OCI-M1 (cell line): ENCODE measurements around the gene MCF2L2.
"Not testable (repeated sequence)": the region's sequence is repeated elsewhere in the genome, so short reads cannot be mapped to it uniquely, and the experiment has no call there.

Source experiments
- DNase-seq: peaks from one replicate; lab custom pipeline; 2025; lab: John Stamatoyannopoulos, UW

The MCF2L2 gene

GRCh38 chr3:183203670-183204069 lies 224.7 kb downstream of the MCF2L2 start:
- DNase-seq = peak; percentile 19

DNA sequence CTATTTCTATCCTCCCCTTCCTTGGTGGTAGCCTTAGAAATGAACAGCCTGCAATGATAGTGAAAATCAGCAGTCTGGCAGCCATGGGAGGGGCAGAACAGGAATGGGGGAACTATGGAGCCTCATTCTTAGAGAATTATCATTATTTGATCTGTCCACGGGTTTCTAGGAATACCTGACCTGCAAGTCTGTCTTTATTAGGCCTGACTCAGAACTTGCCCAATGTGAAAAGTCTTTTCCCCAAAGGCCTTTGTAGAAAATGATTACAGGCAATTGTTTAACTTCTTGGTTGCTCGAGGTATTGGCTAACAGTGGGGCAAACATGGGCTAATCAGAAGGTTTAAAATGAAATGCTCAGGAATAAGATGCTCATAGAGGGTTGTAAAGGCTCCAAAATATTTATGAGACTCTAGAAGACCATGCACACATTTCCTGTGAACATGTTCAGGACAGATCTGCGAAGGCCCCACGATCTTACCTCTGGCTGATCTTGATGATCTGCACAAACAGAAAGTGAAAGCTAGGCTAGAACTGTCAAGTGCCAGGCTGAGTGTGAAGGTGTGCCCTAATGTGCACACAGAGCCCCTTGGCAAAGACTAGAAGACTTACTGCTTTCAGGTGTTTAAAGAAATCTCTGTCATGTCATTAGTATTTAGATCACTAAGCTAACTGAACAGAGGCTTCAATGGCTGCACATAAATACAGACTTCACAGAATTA lies 226.3 kb downstream of the MCF2L2 start:
- DNase-seq = peak; percentile 50

- peak; percentile 6 for DNase-seq
These were observed 229.5 kb downstream of the MCF2L2 start for GRCh38 chr3:183198939-183199338.

DNA sequence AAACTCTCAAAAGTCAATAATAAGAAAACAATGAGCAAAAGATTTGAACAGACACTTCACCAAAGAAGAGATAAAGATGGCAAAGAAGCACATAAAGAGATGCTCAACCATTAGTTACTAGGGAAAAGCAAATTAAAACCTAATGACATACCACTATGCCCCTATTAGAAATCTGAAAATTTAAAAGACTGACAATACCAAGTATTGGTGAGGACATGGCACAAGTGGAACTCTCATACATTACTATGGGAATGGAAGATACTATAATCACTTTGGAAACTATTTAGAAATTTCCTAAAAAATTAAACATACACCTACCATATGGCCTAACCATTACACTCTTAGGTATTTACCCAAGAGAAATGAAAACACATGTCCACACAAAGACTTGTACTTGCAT lies 230.7 kb downstream of the MCF2L2 start:
- DNase-seq = no peak

DNA sequence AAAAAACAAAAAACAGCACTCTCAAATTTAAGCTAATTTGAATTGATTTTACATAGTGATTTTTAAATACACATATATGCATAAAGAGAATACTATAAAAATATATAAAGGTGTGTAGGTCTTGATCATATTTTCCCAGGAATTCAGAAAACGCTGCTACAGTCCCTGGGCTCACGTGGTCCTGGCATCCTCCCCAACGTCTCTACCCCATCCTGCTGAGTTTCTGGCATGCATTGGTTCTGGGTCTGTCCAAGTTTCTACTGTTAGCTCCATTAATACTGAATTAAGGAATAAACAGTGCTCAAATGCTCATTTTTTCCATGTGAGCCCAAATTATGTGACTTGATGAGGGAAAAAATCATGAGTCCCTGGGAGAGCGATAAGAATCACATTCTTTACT lies 233.2 kb downstream of the MCF2L2 start:
- no peak for DNase-seq

DNA sequence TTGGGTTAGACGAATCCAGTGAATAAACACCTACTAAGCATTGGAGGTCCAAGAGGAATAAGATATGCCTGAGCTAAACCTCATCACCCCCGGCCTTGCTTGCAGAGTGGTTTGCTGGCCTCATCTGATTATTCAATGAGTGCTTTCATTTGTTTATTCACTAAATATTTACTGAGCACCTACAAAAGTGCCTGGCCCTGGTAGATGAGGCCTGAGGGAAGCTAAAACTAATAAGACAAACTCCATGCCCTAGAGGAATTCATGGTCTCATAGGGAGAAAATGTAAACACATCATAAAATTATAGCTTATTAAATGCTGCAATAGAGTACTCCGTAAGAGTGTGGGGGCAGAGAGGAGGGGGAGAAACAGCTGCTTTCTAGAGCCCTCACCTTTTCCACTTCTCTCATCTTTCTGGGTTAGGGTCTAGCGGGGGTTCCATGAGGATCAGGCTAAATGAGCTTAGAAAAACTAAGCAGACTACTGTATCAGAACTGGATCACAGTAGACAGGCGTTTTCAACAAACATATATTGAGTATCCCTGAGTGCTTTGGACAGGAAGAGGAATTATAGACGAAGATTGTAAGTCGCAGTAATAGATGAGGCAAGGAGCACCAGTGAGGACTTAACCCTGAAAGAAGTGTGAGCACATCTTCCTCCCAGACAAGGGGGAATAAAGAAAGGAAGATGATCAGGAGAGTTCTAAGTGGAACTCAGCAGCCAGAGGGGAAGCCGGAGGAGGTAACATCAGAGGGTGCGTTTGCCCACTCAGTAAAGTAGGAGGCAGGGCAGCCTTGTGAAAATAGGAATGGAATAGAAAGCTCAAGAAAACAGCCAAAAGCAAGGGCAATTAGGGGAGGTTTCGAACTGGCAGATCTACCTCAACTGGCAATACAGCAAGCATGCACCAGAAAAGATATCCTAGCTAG lies 234.4 kb downstream of the MCF2L2 start:
- DNase-seq = no peak

- no peak for DNase-seq
These were observed 235.6 kb downstream of the MCF2L2 start for GRCh38 chr3:183192650-183193300.

DNA sequence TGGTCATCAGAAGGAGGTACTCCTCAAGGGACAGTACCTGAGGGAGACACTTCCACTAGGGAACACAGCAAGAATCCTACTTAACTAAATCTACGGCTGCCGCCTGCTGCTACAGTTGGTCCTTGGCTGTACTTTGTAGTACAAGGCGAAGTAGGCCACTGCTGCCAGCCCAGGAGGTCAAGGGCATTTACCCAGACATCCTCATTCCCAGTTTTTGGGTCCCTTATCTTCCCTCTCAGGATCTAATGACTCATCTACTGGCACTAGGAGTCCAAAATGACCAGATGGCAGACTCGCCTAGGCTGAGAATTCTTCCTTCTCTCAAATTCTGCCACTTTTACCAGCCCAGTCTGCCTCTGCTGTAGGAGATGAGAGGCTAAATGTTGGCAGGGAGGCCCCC lies 238.8 kb downstream of the MCF2L2 start:
- no peak for DNase-seq

DNA sequence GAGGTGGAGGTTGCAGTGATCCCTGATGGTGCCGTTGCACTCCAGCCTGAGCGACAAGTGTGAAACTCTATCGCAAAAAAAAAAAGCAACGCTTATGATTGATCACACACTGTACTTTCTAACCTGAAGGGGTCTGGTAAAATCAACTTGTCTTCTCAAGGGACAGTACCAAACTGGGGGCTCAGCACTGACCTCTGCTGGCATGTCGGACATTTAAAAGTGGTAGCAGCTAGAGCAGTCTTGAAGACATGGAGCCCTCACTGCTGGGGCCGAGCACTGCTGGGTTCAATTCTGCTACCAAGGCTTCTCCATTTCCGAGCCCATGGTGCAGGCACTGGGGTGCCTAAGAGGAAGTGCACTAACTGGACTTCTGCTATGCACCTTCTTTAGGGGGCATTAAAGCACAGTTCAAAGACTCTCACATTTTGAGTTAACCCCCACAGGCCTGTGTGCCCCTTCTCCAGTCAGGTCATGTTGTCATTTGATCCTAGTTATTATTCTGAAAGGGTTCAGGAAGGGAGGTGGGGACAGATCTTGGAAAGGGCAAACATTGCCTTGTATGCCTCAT lies 239.4 kb downstream of the MCF2L2 start:
- peak; percentile 63 for DNase-seq

DNA sequence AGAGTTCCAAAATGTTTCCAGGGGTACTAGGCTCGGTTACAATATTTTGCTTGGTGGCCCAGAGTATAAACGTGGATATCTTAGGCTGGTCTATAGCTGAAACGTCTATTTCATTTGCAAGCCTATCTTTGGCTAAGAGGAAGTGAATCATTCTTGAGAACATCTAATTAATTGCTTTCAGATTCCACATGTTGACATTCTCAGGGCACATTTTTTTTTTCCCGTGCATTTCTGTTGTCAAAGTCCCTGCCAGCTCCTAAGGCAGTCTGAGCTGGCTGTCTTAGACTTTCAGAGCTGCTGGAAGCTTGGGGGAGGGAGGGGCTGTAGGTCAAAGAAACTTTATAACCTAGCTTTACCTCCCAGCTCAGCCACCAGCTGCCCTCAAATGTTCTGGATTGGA lies 242.7 kb downstream of the MCF2L2 start:
- peak; percentile 20 for DNase-seq

DNA sequence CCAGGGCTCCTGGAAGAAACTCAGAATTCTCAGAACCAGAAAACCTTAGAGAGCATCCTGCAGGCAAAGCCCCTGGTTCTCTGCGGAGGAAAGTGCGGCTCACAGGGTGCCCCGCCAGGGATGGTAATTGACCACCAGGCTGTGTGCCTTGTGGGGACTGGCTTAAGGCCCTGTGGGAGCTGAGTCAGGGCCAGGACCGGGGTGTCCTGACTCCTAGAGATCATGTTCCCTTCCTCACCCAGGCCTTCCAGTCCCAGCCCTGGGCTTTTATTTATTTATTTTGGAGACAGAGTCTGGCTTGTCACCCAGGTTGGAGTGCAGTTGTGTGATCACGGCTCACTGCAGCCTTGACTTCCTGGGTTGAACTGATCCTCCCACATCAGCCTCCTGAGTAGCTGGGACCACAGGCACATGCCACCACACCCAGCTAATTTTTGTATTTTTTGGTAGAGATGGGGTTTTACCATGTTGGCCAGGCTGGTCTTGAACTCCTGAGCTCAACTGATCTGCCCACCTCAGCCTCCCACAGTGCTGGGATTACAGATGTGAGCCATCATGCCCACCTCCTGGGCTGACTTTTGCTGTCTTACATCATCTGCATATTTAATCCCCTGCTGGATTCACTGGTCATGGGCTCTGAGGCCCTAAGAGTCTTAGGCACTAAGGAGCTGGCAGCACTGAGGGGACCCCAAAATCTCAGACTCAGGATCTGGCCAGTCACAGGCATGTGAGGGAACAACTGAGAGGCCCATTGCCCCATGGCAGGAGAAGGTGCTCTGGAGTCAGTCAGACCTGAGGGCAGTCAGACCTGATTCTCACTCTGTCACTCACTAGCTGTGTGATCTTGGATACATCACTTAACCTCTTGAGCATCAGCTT lies 245.4 kb downstream of the MCF2L2 start:
- no peak for DNase-seq

GRCh38 chr3:183182073-183182472 lies 246.3 kb downstream of the MCF2L2 start:
- no peak for DNase-seq

- no peak for DNase-seq
These were observed 246.8 kb downstream of the MCF2L2 start for GRCh38 chr3:183181606-183182005.

DNA sequence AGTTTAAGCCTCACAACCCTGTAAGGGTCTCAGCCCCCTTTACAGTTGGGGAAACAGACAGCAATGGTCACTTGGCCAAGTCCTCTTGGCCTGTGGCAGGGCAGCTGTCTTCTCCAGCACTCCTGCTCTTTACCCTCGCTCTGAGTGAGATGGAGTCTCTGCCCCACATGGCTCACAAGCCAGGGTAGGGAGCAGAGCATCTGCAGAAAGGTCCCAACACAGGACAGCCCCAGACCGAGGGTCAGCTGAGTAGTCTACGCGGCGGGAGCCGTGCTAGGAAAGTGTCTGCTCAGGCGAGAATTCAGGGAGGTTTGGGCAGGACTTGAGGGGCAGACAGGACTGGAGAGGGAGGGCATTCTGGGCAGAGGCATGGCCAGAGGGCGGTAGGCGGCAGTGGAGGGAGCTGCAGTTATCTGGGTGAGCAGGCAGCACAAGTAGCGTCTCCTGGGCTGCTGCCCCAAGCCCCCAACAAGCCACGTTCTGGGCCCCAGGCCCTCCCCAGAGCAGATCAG lies 247.6 kb downstream of the MCF2L2 start:
- DNase-seq = no peak

DNA sequence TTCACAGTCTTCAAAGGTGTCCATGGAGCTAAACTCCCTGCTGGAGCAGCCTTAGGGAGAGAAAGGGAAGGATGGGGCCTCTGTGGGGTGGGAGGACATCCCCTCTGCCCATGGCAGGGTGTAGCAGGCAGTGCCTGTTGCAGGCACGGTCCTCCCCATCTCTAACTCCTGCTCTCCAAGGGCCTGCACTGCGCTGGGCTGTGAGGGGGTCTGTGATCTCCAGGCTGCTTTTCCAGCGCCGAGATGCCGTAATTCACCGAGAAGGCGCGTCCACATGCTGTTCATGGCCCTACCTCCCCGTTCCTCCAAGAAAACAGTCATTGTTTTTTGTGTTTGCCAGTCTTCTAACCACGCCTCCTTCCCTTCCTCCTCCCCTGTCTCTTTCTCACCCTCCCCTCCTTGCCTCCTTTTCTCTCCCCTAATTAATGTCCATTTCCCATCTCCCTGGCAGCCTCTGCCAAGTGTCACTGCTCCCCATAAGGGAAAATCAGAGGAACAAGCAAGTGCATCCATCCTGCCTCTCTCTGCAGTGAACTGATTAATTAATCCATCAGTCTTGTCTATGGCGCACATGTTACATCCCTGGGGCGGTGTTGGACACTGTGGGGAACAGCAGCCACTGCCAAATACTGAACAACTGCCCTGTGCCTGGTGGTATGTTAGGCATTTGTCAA lies 248.2 kb downstream of the MCF2L2 start:
- DNase-seq = no peak

DNA sequence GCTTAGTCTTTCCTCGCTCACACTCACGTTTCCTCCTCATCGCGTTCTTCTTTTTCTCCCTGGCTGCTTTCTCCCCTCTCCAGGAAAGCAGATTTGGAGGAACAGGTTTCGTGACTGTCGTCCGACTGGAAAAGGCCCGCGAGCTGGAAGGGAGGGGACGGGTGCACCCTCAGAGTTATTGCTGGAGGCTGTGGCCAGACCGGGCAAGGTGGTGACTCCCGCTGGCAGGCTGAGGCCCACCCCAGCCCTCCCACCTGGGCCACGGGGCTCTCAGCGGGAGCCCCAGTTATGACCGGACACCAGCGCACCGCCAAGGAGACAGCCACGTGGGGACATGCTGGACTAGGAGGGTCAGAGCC lies 248.9 kb downstream of the MCF2L2 start:
- not testable (repeated sequence) for DNase-seq

- DNase-seq = peak; percentile 63
These were observed 249.4 kb downstream of the MCF2L2 start for GRCh38 chr3:183178833-183179549.

- no peak for DNase-seq
These were observed 249.9 kb downstream of the MCF2L2 start for GRCh38 chr3:183178512-183178832.

GRCh38 chr3:183172051-183172639 lies 256.3 kb downstream of the MCF2L2 start:
- no peak for DNase-seq

- not testable (repeated sequence) for DNase-seq
These were observed 260.4 kb downstream of the MCF2L2 start for GRCh38 chr3:183167975-183168374.
